H1 (cell line): ENCODE results near the gene ADAD1. TPM values are rescaled to one million over a fixed set of nuclear protein-coding genes. Genes with fewer than 3 reads are reported as not detected.

Experiments
- CTCF ChIA-PET: fragments of 300-600 bp; sonication (Branson Sonifier 250); formaldehyde crosslinking; loops from one replicate; lab custom pipeline; 2021; ENCODE audit not compliant: partially characterized antibody; lab: Charles Lee
- POLR2A ChIA-PET: fragments of 300-600 bp; sonication (Branson Sonifier 250); formaldehyde crosslinking; loops from one replicate; lab custom pipeline; 2021; ENCODE audit warnings: inconsistent platforms; ENCODE audit not compliant: partially characterized antibody; lab: Charles Lee
- DNase-seq, 2 experiments: peaks; one replicate each; pipeline versions ENCODE4 v3.0.0 to v3.0.0-alpha.2; 2010 to 2022; ENCODE audit warnings: low spot score in 2 of 2, low read depth in 1 of 2, mixed read lengths in 1 of 2
- FAIRE-seq: peaks from 2 replicates; lab custom pipeline; 2011; peaks lifted over from hg19 to GRCh38; lab: Jason Lieb, UNC
- H2AFZ ChIP-seq: 2 replicates; pipeline ENCODE4 v1.8.1; 2012; ENCODE audit warnings: low read length, inconsistent platforms
- H2AK5ac ChIP-seq: 2 replicates; pipeline ENCODE4 v1.6.1; 2013; ENCODE audit warnings: low read depth, low read length
- H2BK120ac ChIP-seq: replicated peaks from 2 replicates; pipeline ENCODE3; 2013; ENCODE audit warnings: low read depth, low read length, inconsistent platforms
- H2BK12ac ChIP-seq: 2 replicates; pipeline ENCODE4 v1.6.1; 2013; ENCODE audit warnings: low read depth, low read length
- H2BK15ac ChIP-seq: 2 replicates; pipeline ENCODE4 v1.6.1; 2013; ENCODE audit warnings: low read length
- H2BK20ac ChIP-seq: 2 replicates; pipeline ENCODE4 v1.6.1; 2013; ENCODE audit warnings: low read length
- H2BK5ac ChIP-seq: 2 replicates; pipeline ENCODE4 v1.6.1; 2013; ENCODE audit warnings: low read depth, low read length
- H3K14ac ChIP-seq: 2 replicates; pipeline ENCODE4 v1.6.1; 2013; ENCODE audit warnings: inconsistent platforms; ENCODE audit not compliant: insufficient read length
- H3K18ac ChIP-seq: 2 replicates; pipeline ENCODE4 v1.6.1; 2013; ENCODE audit warnings: low read length; ENCODE audit errors: extremely low read depth
- H3K23ac ChIP-seq: 2 replicates; pipeline ENCODE4 v1.6.1; 2013; ENCODE audit warnings: inconsistent platforms; ENCODE audit not compliant: insufficient read length
- H3K23me2 ChIP-seq: 2 replicates; pipeline ENCODE4 v1.6.1; 2013; ENCODE audit warnings: low read depth, low read length
- H3K27ac ChIP-seq: 2 replicates; pipeline ENCODE4 v1.6.1; 2011; ENCODE audit warnings: low read depth, low read length, inconsistent platforms
- H3K27me3 ChIP-seq, 4 experiments: replicated peaks in 1 of 4; 1 replicate in 1 of 4; 2 replicates in 3 of 4; pipeline versions ENCODE4 v1.6.1 to v1.8.1; 2011 to 2013; ENCODE audit warnings: low read length in 3 of 4, mild to moderate bottlenecking in 3 of 4, inconsistent platforms in 2 of 4, mixed read lengths in 2 of 4, moderate library complexity in 1 of 4; ENCODE audit not compliant: control insufficient read depth in 3 of 4, insufficient read depth in 3 of 4; ENCODE audit errors: extremely low read depth in 1 of 4
- H3K36me3 ChIP-seq, 4 experiments: 2 replicates each; pipeline versions ENCODE4 v1.6.1 to v1.8.1; 2011 to 2013; ENCODE audit warnings: mild to moderate bottlenecking in 4 of 4, low read length in 3 of 4, moderate library complexity in 2 of 4, control low read depth in 1 of 4, inconsistent platforms in 1 of 4; ENCODE audit not compliant: insufficient read depth in 4 of 4, control insufficient read depth in 2 of 4
- H3K4ac ChIP-seq: replicated peaks from 2 replicates; pipeline ENCODE3; 2013; ENCODE audit warnings: low read length, low read depth, mixed read lengths, inconsistent platforms; ENCODE audit not compliant: insufficient read length
- H3K4me1 ChIP-seq, 4 experiments: replicated peaks in 1 of 4; 1 replicate in 1 of 4; 2 replicates in 3 of 4; pipeline versions ENCODE4 v1.6.1 to v1.8.1; 2011 to 2013; ENCODE audit warnings: low read length in 3 of 4, inconsistent platforms in 2 of 4, mixed read lengths in 1 of 4; ENCODE audit not compliant: insufficient read depth in 4 of 4, control insufficient read depth in 3 of 4
- H3K4me2 ChIP-seq, 2 experiments: 2 replicates each; pipeline versions ENCODE4 v1.6.1 to v1.8.1; 2011 to 2013; ENCODE audit warnings: low read depth in 2 of 2, low read length in 2 of 2, control low read depth in 1 of 2, inconsistent platforms in 1 of 2, mild to moderate bottlenecking in 1 of 2; ENCODE audit not compliant: insufficient read depth in 1 of 2
- H3K4me3 ChIP-seq, 4 experiments: fragments of 200-600, 300-600 bp in 1 of 4; sonication (generic), shearing (Covaris generic), sonication (Bioruptor Twin) in 1 of 4; 2 replicates each; pipeline versions ENCODE4 v1.5.1 to v1.8.1; 2011 to 2016; ENCODE audit warnings: low read length in 4 of 4, low read depth in 3 of 4, control low read depth in 2 of 4, inconsistent platforms in 2 of 4, mild to moderate bottlenecking in 2 of 4, mixed read lengths in 1 of 4, moderate library complexity in 1 of 4; ENCODE audit not compliant: insufficient read depth in 2 of 4; ENCODE audit errors: extremely low read depth in 1 of 4
- H3K56ac ChIP-seq: replicated peaks from 2 replicates; pipeline ENCODE3; 2013; ENCODE audit warnings: low read depth, mild to moderate bottlenecking, mixed read lengths, low read length, inconsistent platforms; ENCODE audit not compliant: insufficient read length
- H3K79me1 ChIP-seq: 2 replicates; pipeline ENCODE4 v1.6.1; 2013; ENCODE audit warnings: low read depth, low read length, control low read depth
- H3K79me2 ChIP-seq, 2 experiments: 2 replicates each; pipeline versions ENCODE4 v1.6.1 to v1.8.1; 2012 to 2013; ENCODE audit warnings: low read length in 2 of 2, mild to moderate bottlenecking in 2 of 2, inconsistent platforms in 1 of 2; ENCODE audit not compliant: insufficient read depth in 2 of 2, control insufficient read depth in 1 of 2
- H3K9ac ChIP-seq, 4 experiments: replicated peaks in 1 of 4; 1 replicate in 1 of 4; 2 replicates in 3 of 4; pipeline versions ENCODE4 v1.6.1 to v1.8.1; 2011 to 2013; ENCODE audit warnings: low read depth in 3 of 4, low read length in 3 of 4, control low read depth in 2 of 4, mild to moderate bottlenecking in 2 of 4, moderate library complexity in 2 of 4, inconsistent platforms in 1 of 4; ENCODE audit errors: extremely low read depth in 1 of 4
- H3K9me3 ChIP-seq, 2 experiments: 2 replicates each; pipeline versions ENCODE4 v1.6.1 to v1.8.1; 2012 to 2013; ENCODE audit warnings: mild to moderate bottlenecking in 2 of 2, moderate library complexity in 2 of 2, control low read depth in 1 of 2, inconsistent platforms in 1 of 2, low read depth in 1 of 2, low read length in 1 of 2, mixed read lengths in 1 of 2; ENCODE audit not compliant: insufficient read depth in 2 of 2
- H4K20me1 ChIP-seq, 2 experiments: replicated peaks in 1 of 2; 2 replicates each; pipeline versions ENCODE3 to v1.8.1; 2011 to 2013; ENCODE audit warnings: inconsistent platforms in 2 of 2, low read length in 2 of 2, mild to moderate bottlenecking in 1 of 2; ENCODE audit not compliant: insufficient read depth in 2 of 2, control insufficient read depth in 1 of 2
- H4K5ac ChIP-seq: 2 replicates; pipeline ENCODE4 v1.6.1; 2013; ENCODE audit warnings: low read length, low read depth, mixed read lengths, inconsistent platforms; ENCODE audit not compliant: insufficient read length
- H4K8ac ChIP-seq: 2 replicates; pipeline ENCODE4 v1.8.0; 2013; ENCODE audit warnings: mild to moderate bottlenecking, moderate library complexity, low read length, inconsistent platforms; ENCODE audit not compliant: insufficient read depth; ENCODE audit errors: extremely low read depth
- H4K91ac ChIP-seq: replicated peaks from 2 replicates; pipeline ENCODE3; 2013; ENCODE audit warnings: low read length, mixed read lengths, inconsistent platforms; ENCODE audit not compliant: insufficient read length
- ASH2L ChIP-seq: fragments of 200-600, 300-600 bp; sonication (generic); IDR thresholded peaks from one replicate; pipeline ENCODE4 v1.7.1; 2017; ENCODE audit warnings: low read length
- ATF2 ChIP-seq: IDR thresholded peaks from 2 replicates; pipeline ENCODE4 v1.6.1; 2012; ENCODE audit warnings: low read length, inconsistent platforms
- CBX8 ChIP-seq: fragments of 300-800, 300-1000 bp; sonication (generic); IDR thresholded peaks from 2 replicates; pipeline ENCODE4 v1.7.1; 2016; ENCODE audit warnings: low read depth, low read length, borderline replicate concordance
- CTCF ChIP-seq, 3 experiments: IDR thresholded peaks; 1 replicate in 2 of 3; 2 replicates in 1 of 3; pipeline versions ENCODE4 v1.5.1 to v1.6.1; 2011; ENCODE audit warnings: low read length in 3 of 3, mild to moderate bottlenecking in 3 of 3, inconsistent platforms in 2 of 3, low read depth in 1 of 3, moderate library complexity in 1 of 3; ENCODE audit not compliant: insufficient read depth in 1 of 3; ENCODE audit errors: control extremely low read depth in 1 of 3
- GABPA ChIP-seq: IDR thresholded peaks from 2 replicates; pipeline ENCODE4 v1.6.1; 2011; ENCODE audit warnings: mild to moderate bottlenecking, low read length, moderate library complexity, borderline replicate concordance; ENCODE audit not compliant: insufficient read depth
- HDAC2 ChIP-seq, 2 experiments: fragments of 300-600 bp in 1 of 2; sonication (generic) in 1 of 2; IDR thresholded peaks; 2 replicates each; pipeline ENCODE4 v1.6.1; 2011 to 2012; ENCODE audit warnings: low read depth in 2 of 2, low read length in 2 of 2, mild to moderate bottlenecking in 2 of 2, moderate library complexity in 2 of 2, borderline replicate concordance in 1 of 2, inconsistent platforms in 1 of 2
- JUND ChIP-seq: IDR thresholded peaks from 2 replicates; pipeline ENCODE4 v1.6.1; 2011; ENCODE audit warnings: mild to moderate bottlenecking, improper control_type of control experiment, low read length
- NRF1 ChIP-seq: IDR thresholded peaks from 2 replicates; pipeline ENCODE4 v1.6.1; 2011; ENCODE audit warnings: mild to moderate bottlenecking, low read depth, low read length, improper control_type of control experiment
- POLR2AphosphoS5 ChIP-seq: IDR thresholded peaks from 2 replicates; pipeline ENCODE4 v1.6.1; 2011; ENCODE audit warnings: low read depth, low read length
- TCF12 ChIP-seq: IDR thresholded peaks from 2 replicates; pipeline ENCODE4 v1.6.1; 2011; ENCODE audit warnings: low read depth, mild to moderate bottlenecking, low read length
- WGBS, 2 experiments: shearing (Covaris generic) in 1 of 2; methylation state at CpG; one replicate each; pipeline versions ENCODE4 v1.1.6 to v1.1.7; 2013 to 2015; ENCODE audit warnings: low lambda C conversion rate in 2 of 2, mixed read lengths in 2 of 2, inconsistent platforms in 1 of 2, low coverage in 1 of 2, missing lambda C conversion rate in 1 of 2; ENCODE audit not compliant: insufficient replicate concordance in 2 of 2, insufficient coverage in 1 of 2, insufficient read length in 1 of 2; ENCODE audit errors: extremely low coverage in 1 of 2, missing lambda C conversion rate in 1 of 2; 5-methylcytosine and 5-hydroxymethylcytosine counted together
- polyA plus RNA-seq, 7 experiments: library from polyadenylated mRNA; depleted of rRNA in 3 of 7; stranded (reverse) in 5 of 7; unstranded in 2 of 7; fragments of >200 nt in 5 of 7; fragments of 200-250 nt in 2 of 7; gene quantifications; 1 replicate in 5 of 7; 2 replicates in 1 of 7; 4 replicates in 1 of 7; pipeline versions ENCODE4 v1.2.1 to v1.2.3, GENCODE V29; 2011 to 2013; ENCODE audit warnings: missing spikeins in 2 of 7, mixed read lengths in 2 of 7
- total RNA-seq: library from RNA; stranded (reverse); fragmentation: NEBNext Ultra II Directional; extraction: Animal tissue kit (Norgen Biotek cat#: 25700); gene quantifications from 2 replicates; pipeline ENCODE4 v1.2.1, GENCODE V29; 2021

Gene ADAD1
- total and polyA plus RNA-seq, 2 of the 8 experiments (the other 6 are each of a cell fraction or from before 2014, with no cell fraction given): not detected

GRCh38 chr4:122346503-122346902, 32.3 kb upstream of the ADAD1 start:
- no peaks in the 10 kb centered on the region for H3K79me2 ChIP-seq
- no peak for FAIRE-seq
- ChIA-PET CTCF (interaction anchor here (0.9 to 1.2 kb wide), 2 partner anchors 44 to 446 kb away, joined by 3 read pairs; no protein-coding TSS in a partner anchor), POLR2A (no interaction called here)
- H2BK20ac ChIP-seq: no peak overlapping the region
- no peaks in the 10 kb centered on the region for H3K4me1 ChIP-seq
- H3K56ac ChIP-seq: no peak overlapping the region
- H3K36me3 ChIP-seq: peaks cover 0 to 30% (median 3%) of the 10 kb centered on the region in 4 experiments; a peak in 4 of 8 replicates
- no peak overlapping the region for H3K14ac ChIP-seq
- no peak overlapping the region for H4K8ac ChIP-seq
- no peaks in the 10 kb centered on the region for H3K79me1 ChIP-seq
- no peak overlapping the region for H2BK120ac ChIP-seq
- DNase-seq: no peak
- H3K4ac ChIP-seq: no peak overlapping the region
- no peak overlapping the region for H3K18ac ChIP-seq
- WGBS, 2 experiments: 89% methylated on average over 5 of the region's 5 CpGs; no CpG with 5 or more reads in 1 of the 2 experiments
- H3K9me3 ChIP-seq: no peaks in the 10 kb centered on the region
- H2BK5ac ChIP-seq: no peak overlapping the region
- H3K4me3 ChIP-seq: no peak overlapping the region
- H3K23me2 ChIP-seq: no peaks in the 10 kb centered on the region
- no peak overlapping the region for H2AK5ac ChIP-seq
- H4K91ac ChIP-seq: no peak overlapping the region
- H2BK15ac ChIP-seq: no peak overlapping the region
- no peak overlapping the region for H3K9ac ChIP-seq
- no peak overlapping the region for H2BK12ac ChIP-seq
- H3K4me2 ChIP-seq: no peak overlapping the region
- no peak overlapping the region for H3K27ac ChIP-seq
- no peaks in the 10 kb centered on the region for H4K20me1 ChIP-seq
- H4K5ac ChIP-seq: no peak overlapping the region
- no peak overlapping the region for H2AFZ ChIP-seq
- no peak overlapping the region for H3K23ac ChIP-seq
- H3K27me3 ChIP-seq: no peaks in the 10 kb centered on the region
- TF ChIP-seq NRF1: no peak
- no peak for TF ChIP-seq CBX8
- TF ChIP-seq JUND: no peak
- TF ChIP-seq TCF12: no peak
- no peak for TF ChIP-seq GABPA
- TF ChIP-seq ATF2: no peak
- no peak for TF ChIP-seq CTCF (IDR thresholded peaks at IDR 0.05; ENCODE audit: control extremely low read depth in 1 of 3, insufficient read depth in 1 of 3, low read depth in 1 of 3, low read length in 3 of 3)
- TF ChIP-seq POLR2AphosphoS5: no peak
- no peak for TF ChIP-seq ASH2L
- no peak for TF ChIP-seq HDAC2 (IDR thresholded peaks at IDR 0.05; ENCODE audit: borderline replicate concordance in 1 of 2, low read depth in 2 of 2, low read length in 2 of 2)
